ENCODE results near the gene ASIC2.

Gene ASIC2

DNA sequence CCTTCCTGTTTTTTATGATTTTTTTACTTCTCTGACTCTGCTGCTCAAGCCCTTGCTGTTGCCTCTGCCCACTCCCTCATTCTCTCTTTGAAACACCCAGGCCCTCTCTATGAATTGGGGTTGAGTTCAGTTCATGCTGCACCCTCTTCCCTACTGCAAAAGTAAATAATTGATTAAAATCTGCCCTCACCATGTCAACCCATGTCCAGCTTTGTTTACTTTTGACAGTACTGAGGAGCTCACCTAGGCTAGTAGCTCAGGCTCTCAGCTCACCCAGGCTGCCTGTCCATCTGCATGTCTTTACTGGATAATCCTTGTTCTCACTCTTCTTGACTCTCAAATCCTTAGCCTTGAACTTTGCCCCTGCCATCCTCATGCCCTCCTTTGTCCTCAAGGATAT lies 206.2 kb downstream of the ASIC2 start:
- H3K27me3 ChIP-seq (ENCODE audit: low read length): no peaks in the 10 kb centered on the region
- H3K4me3 ChIP-seq (ENCODE audit: insufficient read depth, low read length, poor library complexity, severe bottlenecking): no peak overlapping the region
- no peak overlapping the region for H3K4me2 ChIP-seq (ENCODE audit: low read depth, low read length, poor library complexity, severe bottlenecking)
- H4K20me1 ChIP-seq (ENCODE audit: low read depth, low read length): no peaks in the 10 kb centered on the region
- no peak overlapping the region for H3K27ac ChIP-seq (ENCODE audit: low read depth, low read length)
- H3K9ac ChIP-seq (ENCODE audit: low read length): no peak overlapping the region
- H3K36me3 ChIP-seq (ENCODE audit: low read length): no peaks in the 10 kb centered on the region
- no peaks in the 10 kb centered on the region for H3K79me2 ChIP-seq (ENCODE audit: insufficient read depth, low read length)
- no peaks in the 10 kb centered on the region for H3K9me2 ChIP-seq (replicated peaks; ENCODE audit: insufficient read depth, low read length)
- H3F3A ChIP-seq (ENCODE audit: insufficient read depth): no peaks in the 10 kb centered on the region
- H3K9me3 ChIP-seq (ENCODE audit: insufficient read depth, low read length): no peaks in the 10 kb centered on the region
- no peak overlapping the region for H2AFZ ChIP-seq (ENCODE audit: low read depth, low read length, severe bottlenecking)
- TF ChIP-seq EZH2phosphoT487 (conservative IDR thresholded peaks at IDR 0.05; ENCODE audit: low read length): no peak
- TF ChIP-seq, protein P1, sequence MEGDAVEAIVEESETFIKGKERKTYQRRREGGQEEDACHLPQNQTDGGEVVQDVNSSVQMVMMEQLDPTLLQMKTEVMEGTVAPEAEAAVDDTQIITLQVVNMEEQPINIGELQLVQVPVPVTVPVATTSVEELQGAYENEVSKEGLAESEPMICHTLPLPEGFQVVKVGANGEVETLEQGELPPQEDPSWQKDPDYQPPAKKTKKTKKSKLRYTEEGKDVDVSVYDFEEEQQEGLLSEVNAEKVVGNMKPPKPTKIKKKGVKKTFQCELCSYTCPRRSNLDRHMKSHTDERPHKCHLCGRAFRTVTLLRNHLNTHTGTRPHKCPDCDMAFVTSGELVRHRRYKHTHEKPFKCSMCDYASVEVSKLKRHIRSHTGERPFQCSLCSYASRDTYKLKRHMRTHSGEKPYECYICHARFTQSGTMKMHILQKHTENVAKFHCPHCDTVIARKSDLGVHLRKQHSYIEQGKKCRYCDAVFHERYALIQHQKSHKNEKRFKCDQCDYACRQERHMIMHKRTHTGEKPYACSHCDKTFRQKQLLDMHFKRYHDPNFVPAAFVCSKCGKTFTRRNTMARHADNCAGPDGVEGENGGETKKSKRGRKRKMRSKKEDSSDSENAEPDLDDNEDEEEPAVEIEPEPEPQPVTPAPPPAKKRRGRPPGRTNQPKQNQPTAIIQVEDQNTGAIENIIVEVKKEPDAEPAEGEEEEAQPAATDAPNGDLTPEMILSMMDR (IDR thresholded peaks at IDR 0.05; ENCODE audit: insufficient read depth, low read length, poor library complexity, severe bottlenecking): no peak

DNA sequence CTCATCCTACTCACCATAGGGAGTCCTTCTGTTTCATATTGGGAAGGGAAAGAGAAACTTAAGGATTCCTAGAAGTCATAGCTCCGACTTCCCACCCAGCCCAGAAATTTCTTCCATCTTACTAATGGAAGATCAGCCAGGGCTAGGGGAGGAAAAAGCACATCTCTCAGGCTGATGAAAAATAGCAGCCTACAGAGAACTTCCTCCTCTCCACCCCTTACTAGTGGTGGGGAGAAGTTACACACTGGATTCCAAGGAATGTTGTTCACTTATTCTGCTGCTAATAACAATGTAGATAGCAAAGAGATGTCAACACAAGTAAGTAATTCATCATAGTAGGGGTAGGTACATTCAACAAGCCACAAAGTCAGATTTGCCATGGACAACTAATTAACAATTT lies 207.1 kb downstream of the ASIC2 start:
- no peaks in the 10 kb centered on the region for H3K36me3 ChIP-seq (ENCODE audit: low read length)
- no peaks in the 10 kb centered on the region for H3K9me3 ChIP-seq (ENCODE audit: insufficient read depth, low read length)
- no peak for TF ChIP-seq EZH2phosphoT487 (conservative IDR thresholded peaks at IDR 0.05; ENCODE audit: low read length)
- TF ChIP-seq, protein P1 (IDR thresholded peaks at IDR 0.05; ENCODE audit: insufficient read depth, low read length, poor library complexity, severe bottlenecking): no peak
- H3K4me3 ChIP-seq (ENCODE audit: insufficient read depth, low read length, poor library complexity, severe bottlenecking): no peak overlapping the region
- no peak overlapping the region for H3K27ac ChIP-seq (ENCODE audit: low read depth, low read length)
- H3K27me3 ChIP-seq (ENCODE audit: low read length): no peaks in the 10 kb centered on the region
- H3K79me2 ChIP-seq (ENCODE audit: insufficient read depth, low read length): no peaks in the 10 kb centered on the region
- H4K20me1 ChIP-seq (ENCODE audit: low read depth, low read length): no peaks in the 10 kb centered on the region
- H3K9ac ChIP-seq (ENCODE audit: low read length): no peak overlapping the region
- no peaks in the 10 kb centered on the region for H3F3A ChIP-seq (ENCODE audit: insufficient read depth)
- H3K4me2 ChIP-seq (ENCODE audit: low read depth, low read length, poor library complexity, severe bottlenecking): no peak overlapping the region
- H3K9me2 ChIP-seq (replicated peaks; ENCODE audit: insufficient read depth, low read length): no peaks in the 10 kb centered on the region
- H2AFZ ChIP-seq (ENCODE audit: low read depth, low read length, severe bottlenecking): no peak overlapping the region

DNA sequence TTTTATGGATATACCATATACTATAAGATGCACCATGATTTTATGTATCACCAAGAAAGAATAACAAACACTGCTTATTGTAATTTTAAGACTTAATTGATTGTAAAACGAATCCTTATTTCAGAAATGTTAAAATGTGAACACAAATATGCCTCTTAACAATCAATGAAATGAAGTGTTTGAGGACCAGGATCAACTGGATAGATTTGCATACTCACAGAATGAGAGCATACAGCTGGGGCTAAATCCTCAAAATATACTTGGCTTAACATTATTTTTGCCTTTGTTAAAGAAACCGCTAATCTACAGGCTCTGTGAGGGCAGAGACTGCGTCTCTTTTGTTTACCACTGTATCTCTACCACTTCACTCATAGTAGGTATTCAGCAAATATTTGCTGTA lies 207.8 kb downstream of the ASIC2 start:
- H3K79me2 ChIP-seq (ENCODE audit: insufficient read depth, low read length): no peaks in the 10 kb centered on the region
- no peak overlapping the region for H3K4me2 ChIP-seq (ENCODE audit: low read depth, low read length, poor library complexity, severe bottlenecking)
- no peaks in the 10 kb centered on the region for H3K27me3 ChIP-seq (ENCODE audit: low read length)
- H3K36me3 ChIP-seq (ENCODE audit: low read length): no peaks in the 10 kb centered on the region
- no peak overlapping the region for H3K9ac ChIP-seq (ENCODE audit: low read length)
- no peak overlapping the region for H3K4me3 ChIP-seq (ENCODE audit: insufficient read depth, low read length, poor library complexity, severe bottlenecking)
- no peaks in the 10 kb centered on the region for H3F3A ChIP-seq (ENCODE audit: insufficient read depth)
- H3K9me3 ChIP-seq (ENCODE audit: insufficient read depth, low read length): no peaks in the 10 kb centered on the region
- no peak for TF ChIP-seq EZH2phosphoT487 (conservative IDR thresholded peaks at IDR 0.05; ENCODE audit: low read length)
- TF ChIP-seq, protein P1 (IDR thresholded peaks at IDR 0.05; ENCODE audit: insufficient read depth, low read length, poor library complexity, severe bottlenecking): no peak
- no peak overlapping the region for H2AFZ ChIP-seq (ENCODE audit: low read depth, low read length, severe bottlenecking)
- no peaks in the 10 kb centered on the region for H4K20me1 ChIP-seq (ENCODE audit: low read depth, low read length)
- no peaks in the 10 kb centered on the region for H3K9me2 ChIP-seq (replicated peaks; ENCODE audit: insufficient read depth, low read length)
- no peak overlapping the region for H3K27ac ChIP-seq (ENCODE audit: low read depth, low read length)

All from SU-DHL-6 (cell line).